ENCODE results near the gene TXNRD2.
"Not testable (repeated sequence)": the region's sequence is repeated elsewhere in the genome, so short reads cannot be mapped to it uniquely, and the experiment has no call there.

Gene TXNRD2

GRCh38 chr22:19923914-19924513 lies 17.6 kb downstream of the TXNRD2 start:
- no peak for ATAC-seq
- no peak for DNase-seq

- DNase-seq, result no peak
- ATAC-seq, result no peak
These were observed 20.0 kb downstream of the TXNRD2 start for GRCh38 chr22:19921544-19922081.

- ATAC-seq (no peak), DNase-seq (no peak)
These were observed 21.8 kb downstream of the TXNRD2 start for GRCh38 chr22:19919701-19920363.

GRCh38 chr22:19918332-19919106 lies 23.1 kb downstream of the TXNRD2 start:
- ATAC-seq (no peak), DNase-seq (no peak)

- DNase-seq (no peak), ATAC-seq (no peak)
These were observed 24.1 kb downstream of the TXNRD2 start for GRCh38 chr22:19917389-19918138.

GRCh38 chr22:19916941-19917340 lies 24.7 kb downstream of the TXNRD2 start:
- DNase-seq (no peak), ATAC-seq (no peak)

GRCh38 chr22:19916006-19916405 lies 25.6 kb downstream of the TXNRD2 start:
- no peak for DNase-seq
- no peak for ATAC-seq

- DNase-seq, result no peak
These were observed 26.2 kb downstream of the TXNRD2 start for GRCh38 chr22:19915287-19915954.

GRCh38 chr22:19914201-19914943 lies 27.2 kb downstream of the TXNRD2 start:
- ATAC-seq, result no peak
- DNase-seq, result no peak

More at GRCh38 chr22:19915287-19915954, 26.2 kb downstream of the TXNRD2 start:
- no peak for ATAC-seq

GRCh38 chr22:19913337-19913936 lies 28.2 kb downstream of the TXNRD2 start:
- DNase-seq, result no peak
- no peak for ATAC-seq

GRCh38 chr22:19912271-19912999 lies 29.2 kb downstream of the TXNRD2 start:
- DNase-seq (no peak), ATAC-seq (no peak)

GRCh38 chr22:19911540-19912270 lies 29.9 kb downstream of the TXNRD2 start:
- no peak for ATAC-seq
- DNase-seq, result no peak

- DNase-seq (no peak), ATAC-seq (no peak)
These were observed 31.4 kb downstream of the TXNRD2 start for GRCh38 chr22:19910180-19910744.

GRCh38 chr22:19909350-19910179 lies 32.1 kb downstream of the TXNRD2 start:
- peak; percentile 75 for ATAC-seq
- DNase-seq, result peak; percentile 88

GRCh38 chr22:19907902-19908301 lies 33.7 kb downstream of the TXNRD2 start:
- ATAC-seq, result not testable (repeated sequence)

GRCh38 chr22:19906864-19907263 lies 34.8 kb downstream of the TXNRD2 start:
- DNase-seq, ATAC-seq: not testable (repeated sequence)

More at GRCh38 chr22:19907902-19908301, 33.7 kb downstream of the TXNRD2 start:
- DNase-seq, result not testable (repeated sequence)
